Inflammatory macrophage treated with lipopolysaccharide for 1 hour (primary cell): ENCODE measurements around the gene BANF2.
"Not testable (repeated sequence)": the region's sequence is repeated elsewhere in the genome, so short reads cannot be mapped to it uniquely, and the experiment has no call there.

Source experiments
- DNase-seq, 2 donors: peaks; one replicate each; pipeline ENCODE4 v3.0.0-alpha.2; 2020 to 2022

The BANF2 gene

DNA sequence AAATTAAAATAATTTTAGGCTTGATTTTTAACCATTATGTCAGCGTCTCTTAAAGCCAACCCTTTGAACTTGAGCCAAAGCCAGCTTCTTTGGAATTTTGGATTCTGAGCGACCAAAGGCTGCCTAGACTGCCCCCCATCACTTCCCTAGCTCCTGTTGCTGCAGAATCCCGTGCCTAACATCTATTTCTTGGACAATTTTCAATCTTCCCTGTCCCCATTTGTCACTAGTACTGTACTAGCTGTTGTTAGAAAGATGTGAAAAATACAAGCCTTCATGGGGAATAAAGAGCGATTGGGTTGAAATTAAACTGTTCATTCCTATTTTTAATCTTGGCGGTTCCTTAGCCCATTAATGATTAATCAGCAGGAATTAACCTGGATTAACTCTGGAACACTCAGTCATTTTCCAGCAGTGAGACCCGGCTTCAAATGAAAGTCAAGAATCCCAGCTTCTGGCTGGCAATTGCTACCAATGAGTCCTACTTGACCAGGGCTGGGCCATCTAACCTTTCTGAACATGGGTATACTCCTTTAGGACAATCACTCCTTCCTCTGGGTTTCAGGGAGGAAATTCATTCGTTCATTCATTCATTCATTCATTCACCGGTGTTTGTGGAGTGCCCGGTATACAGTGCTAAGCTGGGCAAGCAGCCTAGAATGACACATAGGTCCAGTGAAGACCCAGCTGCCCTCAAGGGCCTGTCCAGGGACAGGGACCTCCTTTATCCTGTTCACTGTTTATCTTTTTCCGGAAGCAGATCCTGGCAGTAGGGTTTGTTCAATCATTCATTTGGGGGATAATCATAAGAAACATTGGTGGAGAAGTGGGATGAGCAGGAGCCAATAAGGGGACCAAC is 16.3 kb upstream of the BANF2 start:
- no peak for DNase-seq

DNA sequence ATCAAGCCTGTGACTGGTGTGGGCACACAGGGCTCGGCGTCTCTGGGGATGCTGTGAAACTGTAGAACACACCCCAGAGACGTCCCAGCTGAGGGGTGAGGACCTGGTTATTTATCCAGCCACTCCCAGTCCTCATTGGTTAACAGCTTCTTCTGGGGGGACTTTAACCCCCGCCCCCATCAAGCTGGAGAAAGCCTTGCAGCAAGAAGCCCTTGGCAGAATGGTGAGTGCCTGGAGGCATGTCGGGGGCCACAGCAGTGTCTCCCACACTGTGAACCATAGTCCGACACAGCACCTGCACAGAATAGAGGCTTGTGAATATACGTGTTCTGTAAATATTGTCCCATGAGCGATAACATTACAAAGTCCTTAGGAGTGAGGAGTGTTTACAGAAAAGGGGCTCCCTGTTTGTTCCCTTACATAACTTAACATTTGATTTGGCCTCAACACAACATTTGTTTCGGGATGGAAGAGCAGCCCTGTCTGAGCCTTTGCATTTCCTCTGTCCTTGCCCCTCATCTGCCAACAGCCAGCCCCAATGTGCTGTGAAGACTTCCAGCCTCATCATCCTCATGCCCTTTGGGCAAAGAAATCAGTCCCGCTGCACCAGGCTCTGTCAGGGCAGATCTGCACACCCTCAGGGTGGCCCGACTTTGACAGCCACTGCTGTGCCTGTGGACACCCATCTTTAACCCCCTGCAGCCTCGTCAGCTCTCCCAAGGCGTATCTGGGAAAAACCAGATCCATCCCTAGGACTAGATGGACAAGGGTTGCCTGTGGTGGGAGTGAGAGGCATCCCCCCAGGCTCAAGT is 15.5 kb upstream of the BANF2 start:
- no peak for DNase-seq

DNA sequence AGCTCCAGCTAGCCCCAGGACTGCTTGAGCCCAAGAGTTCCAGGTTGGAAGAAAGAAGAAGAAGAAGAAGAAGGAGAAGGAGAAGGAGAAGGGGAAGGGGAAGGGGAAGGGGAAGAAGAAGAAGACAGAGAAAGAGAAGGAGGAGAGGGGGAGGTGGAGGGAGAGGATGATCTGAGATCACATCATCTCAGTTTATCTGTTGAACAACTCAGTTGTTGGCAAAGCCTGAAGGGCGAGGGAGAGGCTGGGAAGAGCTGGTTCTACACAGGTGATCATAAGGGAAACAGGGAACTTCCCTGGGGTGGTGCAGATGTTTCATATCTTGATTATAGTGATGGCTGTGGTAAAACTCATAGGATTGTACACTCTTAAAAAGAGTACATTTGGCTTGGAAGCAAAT is 14.6 kb upstream of the BANF2 start:
- no peak for DNase-seq

DNA sequence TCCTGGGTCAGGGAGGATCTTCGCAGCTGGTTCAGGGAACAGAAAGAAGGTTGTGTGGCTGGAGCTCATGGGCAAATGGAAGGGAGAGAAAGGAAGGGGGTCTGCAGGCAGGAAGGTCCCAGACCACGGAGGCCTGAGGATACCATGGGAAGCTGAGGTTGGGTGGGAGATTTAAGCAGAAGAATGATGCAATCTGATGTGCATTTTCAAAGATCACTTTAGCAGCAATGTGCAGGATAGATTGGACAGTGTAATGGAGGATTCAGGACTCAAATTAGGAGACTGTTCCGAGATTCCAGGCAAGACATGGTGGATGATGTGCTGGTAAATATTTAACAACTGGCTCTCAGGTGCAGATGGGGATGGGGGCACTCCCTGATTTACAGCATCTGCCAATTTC is 12.0 kb upstream of the BANF2 start:
- no peak for DNase-seq

DNA sequence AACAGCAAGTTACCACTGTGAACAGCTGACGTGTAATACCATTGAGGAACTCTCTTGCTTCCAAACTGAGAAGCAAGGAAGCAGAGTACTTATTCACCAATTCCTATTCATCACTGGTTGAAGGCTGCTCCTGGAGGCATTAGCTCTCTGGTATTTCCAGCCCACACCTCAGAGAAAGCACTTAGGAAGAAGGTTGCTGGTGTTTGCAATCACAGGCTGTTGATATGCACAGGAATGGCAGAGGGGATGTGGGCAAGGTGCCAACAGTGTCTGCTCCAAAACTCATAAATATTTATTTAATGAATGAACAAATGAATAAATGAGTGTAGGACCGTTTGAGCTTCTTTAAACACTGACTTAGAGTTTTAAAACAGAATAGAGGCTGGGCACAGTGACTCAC is 10.8 kb upstream of the BANF2 start:
- DNase-seq = no peak

DNA sequence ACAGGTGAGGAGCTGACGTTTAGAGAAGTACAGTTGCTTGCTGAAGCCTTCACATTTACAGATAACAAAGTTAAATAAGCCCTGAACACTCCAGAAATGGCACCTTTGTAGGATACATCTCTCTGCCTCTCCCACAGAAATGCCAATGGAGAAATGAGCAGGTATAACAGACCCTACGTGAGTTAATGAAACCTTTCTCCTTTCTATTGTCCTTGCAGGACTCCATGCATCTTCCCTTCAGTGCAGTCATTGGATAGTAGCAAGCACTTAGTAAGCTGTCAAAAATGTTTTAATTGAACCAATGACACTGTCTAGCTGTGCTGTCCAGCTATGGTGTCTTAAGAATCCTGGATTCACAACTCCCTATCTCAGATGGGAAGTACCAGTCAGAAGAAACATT is 9.6 kb upstream of the BANF2 start:
- DNase-seq = no peak

DNA sequence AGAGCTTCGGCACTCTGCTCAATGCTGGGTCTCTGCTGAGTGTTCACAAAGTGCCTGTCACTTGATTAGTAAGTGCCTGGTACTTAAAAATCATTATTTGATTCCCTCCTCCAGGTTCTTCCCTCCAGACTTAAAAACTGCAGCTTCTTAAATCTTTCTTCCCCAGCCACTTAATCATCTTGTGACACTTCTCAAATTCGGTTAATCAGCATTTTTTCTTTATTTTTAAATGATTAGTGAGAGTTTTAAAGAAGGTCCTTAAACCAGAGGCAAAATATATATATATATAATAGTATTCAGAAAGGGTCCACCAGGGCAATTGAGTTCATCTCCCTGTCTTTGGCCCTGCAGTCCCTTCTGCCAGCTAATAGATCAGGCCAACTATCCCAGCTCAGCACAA is 8.0 kb upstream of the BANF2 start:
- DNase-seq = no peak

DNA sequence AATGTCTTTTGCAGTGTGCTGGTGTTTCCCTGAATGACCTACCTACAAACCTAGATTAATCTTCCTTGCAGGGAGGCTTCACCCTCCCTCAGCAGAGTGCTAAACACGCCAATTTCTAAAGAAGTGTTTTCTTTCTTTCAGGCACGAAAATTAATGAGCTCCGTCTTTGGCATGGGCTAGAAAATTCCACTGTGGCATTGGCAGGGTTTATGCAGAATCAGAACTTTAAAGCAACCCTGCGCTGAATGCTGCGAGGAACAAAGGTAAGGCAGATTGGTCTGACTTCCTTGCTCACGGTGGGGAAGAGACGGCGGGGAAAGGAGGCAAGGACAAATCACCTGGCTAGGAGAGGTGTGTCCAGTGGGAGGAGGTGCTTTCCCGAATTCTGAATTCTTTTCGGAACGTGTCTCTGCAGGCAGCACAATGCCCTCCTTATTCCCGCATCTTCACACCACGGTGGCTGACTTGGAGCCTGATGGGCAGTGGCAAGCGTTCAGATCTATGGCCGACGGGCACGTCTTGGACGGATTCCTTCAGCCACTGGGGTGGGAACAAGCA is 6.2 kb upstream of the BANF2 start:
- no peak for DNase-seq

DNA sequence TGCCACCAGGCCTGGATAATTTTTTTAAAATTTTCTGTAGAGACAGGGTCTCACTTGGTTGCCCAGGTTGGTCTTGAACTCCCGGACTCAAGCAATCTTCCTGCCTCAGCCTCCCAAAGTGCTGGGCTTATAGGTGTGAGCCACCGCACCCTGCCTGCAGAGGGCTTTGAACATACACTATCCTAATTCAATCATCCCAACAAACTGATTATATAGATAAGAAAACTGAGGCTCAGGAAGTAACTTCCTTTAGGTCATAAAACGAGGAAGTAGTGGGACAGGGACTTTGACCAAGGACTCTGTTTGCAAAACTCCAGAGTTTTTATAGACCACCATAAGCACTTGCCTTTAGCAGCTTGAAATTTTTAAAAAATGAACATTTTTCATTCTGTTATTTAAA is 5.0 kb upstream of the BANF2 start:
- no peak for DNase-seq

DNA sequence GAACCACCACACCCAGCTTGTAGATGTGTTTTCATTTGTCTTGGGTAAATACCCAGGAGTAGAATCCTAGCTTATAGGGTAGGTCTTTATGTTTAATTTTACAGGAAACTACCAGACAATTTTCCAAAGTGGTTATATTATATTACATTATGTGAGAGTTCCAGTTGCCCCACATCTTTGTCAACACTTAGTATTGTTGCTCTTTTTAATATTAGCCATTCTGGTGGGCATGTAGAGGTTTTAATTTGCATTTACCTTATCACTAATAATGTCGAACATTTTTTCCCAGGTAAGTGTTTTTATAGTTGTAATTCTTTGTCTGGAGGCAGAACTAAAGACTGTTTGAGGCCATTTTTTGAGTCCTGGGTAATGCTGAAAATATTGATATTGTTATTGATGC is 3.5 kb upstream of the BANF2 start:
- DNase-seq = no peak

DNA sequence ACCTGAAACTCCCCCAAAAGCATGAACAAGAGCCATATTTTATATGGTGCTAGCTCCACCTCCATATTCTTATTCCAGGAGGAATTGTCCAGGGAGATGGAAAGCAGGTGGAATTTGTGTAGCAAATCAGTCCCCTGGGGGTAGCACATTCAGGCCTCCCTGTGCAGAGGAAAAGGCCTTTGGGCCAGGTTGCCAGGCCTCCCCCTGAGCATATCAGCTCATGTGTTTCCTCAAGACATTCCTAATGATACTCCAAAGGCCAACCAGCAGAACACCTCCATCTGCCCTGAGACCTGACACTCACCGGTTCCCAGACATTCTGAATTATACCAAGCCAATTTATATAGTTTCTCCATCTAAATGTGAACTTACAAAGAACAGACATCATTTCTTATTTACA is 2.6 kb upstream of the BANF2 start:
- DNase-seq = no peak

DNA sequence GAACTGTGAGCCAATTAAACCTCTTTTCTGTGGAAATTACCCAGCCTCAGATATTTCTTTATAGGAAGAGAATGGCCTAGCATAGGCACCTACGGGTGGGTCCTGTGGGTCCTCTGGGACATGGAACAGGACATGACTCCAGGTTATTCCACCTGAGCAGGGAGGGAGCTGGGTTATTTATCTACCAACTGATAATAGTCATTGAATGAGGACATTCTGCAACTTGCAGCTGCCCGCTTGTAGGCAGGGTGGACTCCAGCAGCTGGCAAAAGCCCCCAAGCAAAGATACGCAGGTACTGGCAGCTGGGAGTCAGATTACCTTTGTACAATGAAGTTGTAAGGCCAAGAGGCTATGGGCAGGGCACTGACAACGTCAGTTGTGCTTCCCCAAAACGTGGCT is 1.4 kb upstream of the BANF2 start:
- no peak for DNase-seq

DNA sequence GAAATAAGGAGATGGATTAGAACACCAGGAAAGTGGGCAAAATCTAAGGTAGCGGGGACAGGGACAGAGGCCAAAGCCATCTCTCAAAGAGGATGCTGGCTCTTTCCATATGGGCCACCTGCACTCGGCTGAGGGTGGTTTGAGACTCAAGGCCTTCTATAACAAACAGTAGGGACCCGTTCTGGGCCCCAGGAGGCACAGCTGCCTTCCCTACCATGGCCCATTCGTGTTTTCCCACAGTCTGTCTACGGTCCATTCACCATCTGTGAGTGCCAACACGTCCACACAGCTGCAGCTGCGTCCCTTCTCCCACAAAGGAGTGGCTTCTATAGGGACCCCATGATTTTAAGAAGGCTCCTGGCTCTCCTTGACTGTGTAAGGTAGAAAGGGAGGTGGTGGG is 871 bp downstream of the BANF2 start:
- DNase-seq = no peak

DNA sequence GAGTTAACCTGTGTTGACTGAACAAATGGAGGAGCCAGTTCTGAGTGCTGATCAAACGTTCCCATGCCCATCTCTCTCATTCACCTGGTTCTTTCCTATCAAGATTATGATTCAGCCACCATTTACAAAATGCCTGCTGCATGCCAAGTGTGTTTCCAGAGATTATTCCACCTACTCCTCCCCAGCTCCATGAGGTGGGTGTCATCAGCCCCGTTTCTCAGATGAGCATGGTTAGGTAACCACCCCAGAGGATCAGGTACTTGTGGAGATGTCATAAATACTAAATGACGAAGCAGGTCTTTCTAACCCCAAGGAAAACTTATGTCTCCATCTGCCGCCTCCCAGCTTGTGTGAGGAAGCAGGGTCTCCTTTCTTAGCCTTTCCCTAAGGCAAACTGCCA is 2.1 kb downstream of the BANF2 start:
- DNase-seq = no peak

DNA sequence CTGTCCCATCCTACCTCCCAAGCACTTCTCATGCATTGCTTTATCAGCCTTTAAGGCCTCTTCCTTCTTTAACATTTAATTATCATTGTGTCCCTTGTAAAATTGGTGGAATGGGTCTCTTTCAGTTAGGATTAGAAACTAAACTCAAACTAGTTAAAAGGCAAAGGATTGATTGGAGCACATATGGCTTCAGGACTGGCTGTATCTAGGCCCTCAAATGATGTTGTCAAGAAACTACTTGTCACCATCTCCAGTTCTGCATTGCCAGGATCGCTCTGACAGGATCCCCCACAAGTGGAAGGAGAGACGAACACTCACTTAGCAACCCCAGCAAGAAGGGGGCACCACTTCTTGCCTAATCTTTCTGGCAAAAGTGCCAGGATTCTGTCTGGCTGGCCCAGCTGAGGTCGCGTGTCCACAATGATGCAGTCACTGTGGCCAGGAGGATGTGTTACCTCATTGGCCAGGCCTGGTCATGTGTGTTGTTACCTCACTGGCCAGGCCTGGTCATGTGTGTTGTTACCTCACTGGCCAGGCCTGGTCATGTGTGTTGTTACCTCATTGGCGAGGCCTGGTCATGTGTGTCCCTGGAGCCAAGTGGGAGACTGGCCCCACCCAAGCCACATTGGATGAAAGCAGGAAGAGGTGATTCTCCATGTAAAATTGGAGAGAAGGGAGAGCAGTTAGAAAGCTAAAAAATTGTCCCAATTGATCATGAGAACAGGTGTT is 5.0 kb downstream of the BANF2 start:
- no peak for DNase-seq

DNA sequence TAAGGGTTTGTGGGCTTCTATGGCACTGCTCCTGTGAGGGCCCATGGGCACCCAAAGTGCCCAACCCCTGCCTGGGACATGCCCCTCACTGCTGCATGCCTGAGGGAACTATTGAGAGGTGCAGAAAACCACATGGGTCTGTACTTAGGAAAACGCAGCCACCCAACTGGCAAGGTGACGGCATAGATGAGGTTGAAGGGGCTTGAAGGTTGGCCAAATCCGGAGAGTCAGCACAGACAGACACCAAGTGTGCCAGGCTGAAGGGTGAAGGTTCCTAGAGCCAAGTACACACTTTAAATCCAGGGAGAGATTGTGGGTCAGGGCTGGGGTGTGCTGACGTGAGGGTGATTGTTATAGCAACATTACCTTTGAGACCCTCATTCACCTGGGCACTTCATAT is 6.2 kb downstream of the BANF2 start:
- DNase-seq = no peak

DNA sequence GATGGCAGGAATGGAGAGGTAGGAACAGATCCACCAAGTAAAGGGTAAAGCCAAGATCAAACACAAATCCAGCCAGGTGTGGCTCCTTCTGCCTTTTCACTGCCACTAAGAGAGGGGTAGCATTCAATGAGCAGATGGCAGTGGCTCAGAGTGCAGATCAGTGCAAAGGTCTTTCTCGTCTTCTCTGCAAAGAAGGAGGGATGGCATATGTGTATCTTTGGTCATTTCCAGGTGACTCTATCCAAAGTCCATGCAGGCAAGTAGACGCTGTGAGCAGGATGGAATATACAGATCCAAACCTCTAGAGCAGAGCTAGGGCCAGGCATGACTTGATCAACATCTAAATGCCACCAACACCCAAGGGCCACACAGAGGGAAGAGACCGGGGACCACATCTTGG is 6.9 kb downstream of the BANF2 start:
- DNase-seq = no peak

DNA sequence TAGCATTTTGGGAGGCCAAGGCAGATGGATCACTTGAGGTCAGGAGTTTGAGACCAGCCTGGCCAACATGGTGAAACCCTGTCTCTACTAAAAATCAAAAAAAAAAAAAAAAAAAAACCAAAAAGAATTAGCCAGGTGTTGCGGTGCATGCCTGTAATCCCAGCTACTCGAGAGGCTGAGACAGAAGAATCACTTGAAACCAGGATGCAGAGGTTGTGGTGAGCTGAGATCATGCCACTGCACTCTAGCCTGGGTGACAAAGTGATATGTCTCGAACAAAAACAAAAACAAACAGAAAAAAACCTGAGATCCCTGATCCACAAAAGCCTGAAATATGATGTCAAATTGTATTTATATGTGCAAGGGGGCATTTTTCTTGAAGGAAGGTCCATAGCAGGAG is 8.2 kb downstream of the BANF2 start:
- DNase-seq = not testable (repeated sequence)

DNA sequence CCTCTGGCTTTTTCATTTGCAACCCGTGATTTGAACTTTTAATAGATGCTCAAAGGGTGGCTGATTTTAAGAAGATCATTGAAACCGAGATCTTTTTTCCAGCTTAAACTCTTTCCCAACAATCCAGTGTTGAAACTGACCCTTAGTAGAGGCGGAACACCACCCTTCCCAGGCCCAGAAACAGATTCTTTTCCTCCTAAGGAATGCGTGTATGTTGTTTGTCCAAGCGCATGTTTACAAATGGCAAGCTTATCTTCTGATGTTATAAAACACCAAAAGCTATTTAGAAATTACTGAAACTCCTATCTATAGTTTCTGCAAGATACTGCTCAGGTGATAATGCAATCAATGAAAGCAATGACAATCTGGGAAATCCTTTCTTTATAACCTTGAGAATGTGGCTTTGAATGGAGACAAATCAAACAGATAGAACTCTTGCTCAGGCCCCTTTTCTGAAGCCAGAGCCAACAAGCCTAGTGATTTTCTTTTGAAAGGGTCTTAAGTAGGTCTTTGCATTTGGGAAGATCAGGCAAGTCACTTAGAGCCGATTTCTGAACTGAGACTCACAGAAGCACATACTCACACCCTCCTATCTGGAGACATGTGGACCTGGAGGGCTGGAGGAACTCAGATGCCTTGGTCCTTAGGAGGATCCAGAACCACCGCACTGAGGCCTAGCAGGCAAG is 9.1 kb downstream of the BANF2 start:
- DNase-seq = no peak

DNA sequence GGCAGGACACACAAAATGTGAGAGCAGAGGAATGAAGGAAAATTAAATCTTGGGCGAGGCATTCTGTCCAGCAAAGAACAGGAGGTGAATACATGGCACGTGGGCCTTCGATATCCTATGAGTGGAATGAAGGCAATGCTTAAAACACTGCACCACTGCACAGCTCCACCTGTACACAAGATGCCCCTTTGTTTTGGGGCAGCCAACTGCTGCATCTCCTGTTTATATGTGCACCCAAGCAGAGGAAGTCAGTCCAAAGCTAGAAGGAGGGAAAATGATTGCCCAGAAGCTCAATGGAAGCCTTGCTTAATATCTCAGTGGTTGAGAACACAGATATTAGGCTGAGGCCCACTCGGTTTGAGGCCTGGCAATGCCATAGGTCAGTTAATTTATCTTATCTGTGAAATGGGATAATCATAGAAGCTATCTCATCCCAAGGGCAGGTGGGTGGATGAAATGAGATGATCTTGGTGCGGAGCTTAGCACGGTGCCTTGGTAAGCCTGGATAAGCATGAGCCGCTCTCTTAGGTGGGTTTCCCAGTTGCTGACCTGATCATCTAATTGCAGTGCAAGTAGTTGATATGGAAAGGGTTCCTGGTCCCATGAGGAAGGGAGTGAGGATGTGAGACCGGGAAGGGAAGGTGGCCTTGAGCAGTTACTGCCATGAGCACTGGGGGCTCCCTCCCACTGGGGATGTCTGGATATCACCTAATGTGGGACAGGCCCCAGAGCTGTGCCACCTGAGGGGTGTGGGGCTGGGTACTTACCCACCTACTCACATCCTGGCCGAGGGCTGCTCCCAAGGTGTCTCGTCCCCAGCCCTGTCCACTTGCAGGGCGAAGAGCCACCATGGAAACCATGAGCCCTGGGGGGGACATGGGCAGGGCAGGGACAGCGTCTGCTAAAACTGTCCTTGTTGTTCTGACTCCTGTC is 9.9 kb downstream of the BANF2 start:
- DNase-seq = no peak
